GM19328 (cell line): ENCODE results near the gene NDUFAB1.
A peak's percentile ranks its signal among the peaks of the same experiment; 100 is the strongest.
"Not testable (repeated sequence)": the region's sequence is repeated elsewhere in the genome, so short reads cannot be mapped to it uniquely, and the experiment has no call there.

ENCODE experiments used
- ATAC-seq: cut with Tn5 transposase; IDR thresholded peaks from one replicate; pipeline ENCODE4 v1.9.1; 2021; ENCODE audit warnings: mild to moderate bottlenecking, moderate library complexity; ENCODE audit not compliant: unreplicated experiment

NDUFAB1 gene

DNA sequence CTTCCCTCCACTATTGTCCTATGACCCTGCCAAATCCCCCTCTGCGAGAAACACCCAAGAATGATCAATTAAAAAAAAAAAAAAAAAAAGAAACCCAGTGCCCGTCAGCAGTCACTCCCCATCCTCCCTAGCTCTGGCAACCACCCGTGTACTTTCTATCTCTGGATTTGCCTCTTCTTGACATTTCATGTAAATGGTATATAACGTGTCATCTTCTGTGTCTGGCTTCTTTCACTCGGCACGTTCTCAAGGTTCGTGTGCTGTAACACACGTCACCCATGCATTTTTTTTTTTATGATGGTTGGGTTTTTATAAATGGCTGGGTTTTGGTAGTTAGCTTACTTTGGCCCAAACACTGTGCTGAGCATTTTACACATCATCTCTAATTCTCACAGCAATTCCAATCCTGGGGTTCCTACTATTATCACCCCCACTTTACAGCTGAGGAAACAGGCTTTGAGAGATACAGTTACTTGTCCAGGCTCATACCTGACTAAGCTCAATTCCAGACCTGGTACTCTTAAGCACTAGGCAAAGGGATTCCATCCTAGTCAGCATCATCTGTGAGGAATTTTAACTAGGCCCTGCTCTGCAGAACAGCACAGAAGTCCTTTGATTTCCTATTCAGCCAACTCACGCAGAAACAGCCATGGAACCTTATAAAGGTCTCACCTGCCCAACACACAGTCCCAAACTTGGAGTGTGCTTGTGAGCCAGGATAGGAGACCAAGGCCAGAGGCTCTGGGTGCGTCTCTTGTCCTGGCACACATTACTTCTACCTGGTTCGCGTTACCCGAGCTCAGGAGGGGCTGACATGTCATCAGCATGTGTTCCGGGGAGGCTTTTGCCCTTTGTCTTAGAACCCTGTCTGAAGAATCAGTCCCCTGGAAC lies 11.7 kb downstream of the NDUFAB1 start:
- no peak for ATAC-seq

DNA sequence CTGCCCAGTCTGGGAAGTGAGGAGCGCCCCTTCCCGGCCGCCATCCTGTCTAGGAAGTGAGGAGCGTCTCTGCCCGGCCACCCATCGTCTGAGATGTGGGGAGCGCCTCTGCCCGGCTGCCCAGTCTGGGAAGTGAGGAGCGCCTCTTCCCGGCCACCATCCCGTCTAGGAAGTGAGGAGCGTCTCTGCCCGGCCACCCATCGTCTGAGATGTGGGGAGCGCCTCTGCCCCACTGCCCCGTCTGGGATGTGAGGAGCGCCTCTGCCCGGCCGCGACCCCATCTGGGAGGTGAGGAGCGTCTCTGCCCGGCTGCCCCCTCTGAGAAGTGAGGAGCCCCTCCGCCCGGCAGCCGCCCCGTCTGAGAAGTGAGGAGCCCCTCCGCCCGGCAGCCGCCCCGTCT lies 12.8 kb downstream of the NDUFAB1 start:
- not testable (repeated sequence) for ATAC-seq

DNA sequence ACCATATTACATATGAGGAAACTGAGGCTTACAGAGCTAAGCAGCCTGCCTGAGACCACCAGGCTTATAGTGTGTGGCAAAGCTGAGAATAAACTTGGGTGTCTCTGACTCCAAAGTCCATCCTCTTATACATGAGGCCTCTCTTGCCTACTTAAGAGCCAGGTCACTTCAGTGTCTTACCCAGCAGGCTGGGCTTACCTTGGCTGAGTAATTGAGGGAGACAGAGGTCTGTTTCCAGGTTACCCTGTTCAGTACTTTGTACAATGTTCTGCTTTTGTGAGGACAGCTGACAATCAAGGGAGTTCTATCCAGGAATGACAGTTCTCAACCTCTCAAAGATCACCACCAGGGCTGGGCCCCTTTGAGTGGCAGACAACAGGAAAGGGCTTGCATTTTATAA lies 14.4 kb downstream of the NDUFAB1 start:
- ATAC-seq, result no peak

DNA sequence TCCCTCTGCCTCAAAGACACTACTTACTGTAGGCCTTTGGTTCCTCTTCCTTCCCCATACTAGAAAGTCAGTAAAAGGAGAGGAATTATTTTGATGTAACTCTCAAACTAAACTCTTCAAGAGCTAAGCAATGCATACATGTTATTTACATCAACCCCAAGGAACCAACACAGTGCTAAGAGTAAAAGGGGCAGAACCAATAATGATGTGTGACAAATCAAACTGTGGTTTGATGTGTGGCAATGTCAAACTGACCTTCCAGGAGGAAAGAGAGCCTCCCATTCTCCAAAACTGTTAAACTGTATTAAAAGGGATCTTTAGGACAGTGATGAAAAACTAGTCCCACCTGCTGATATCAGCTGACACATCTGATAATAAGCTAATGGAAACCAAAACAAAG lies 15.7 kb downstream of the NDUFAB1 start:
- ATAC-seq, result no peak

DNA sequence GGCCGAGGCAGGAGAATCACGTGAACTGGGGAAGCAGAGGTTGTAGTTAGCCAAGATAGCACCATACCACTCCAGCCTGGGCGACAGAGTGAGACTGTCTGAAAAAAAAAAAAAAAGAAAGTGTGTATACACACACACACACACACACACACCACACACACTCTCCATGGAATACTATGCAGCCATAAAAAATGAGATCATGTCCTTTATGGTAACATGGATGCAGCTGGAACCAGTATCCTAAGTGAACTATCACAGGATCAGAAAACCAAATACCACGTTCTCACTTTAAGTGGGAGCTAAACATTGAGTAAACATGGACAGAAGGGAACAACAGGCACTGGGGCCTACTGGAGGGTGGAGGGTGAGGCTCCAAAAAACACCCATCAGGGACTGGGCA lies 16.7 kb downstream of the NDUFAB1 start:
- ATAC-seq, result no peak

DNA sequence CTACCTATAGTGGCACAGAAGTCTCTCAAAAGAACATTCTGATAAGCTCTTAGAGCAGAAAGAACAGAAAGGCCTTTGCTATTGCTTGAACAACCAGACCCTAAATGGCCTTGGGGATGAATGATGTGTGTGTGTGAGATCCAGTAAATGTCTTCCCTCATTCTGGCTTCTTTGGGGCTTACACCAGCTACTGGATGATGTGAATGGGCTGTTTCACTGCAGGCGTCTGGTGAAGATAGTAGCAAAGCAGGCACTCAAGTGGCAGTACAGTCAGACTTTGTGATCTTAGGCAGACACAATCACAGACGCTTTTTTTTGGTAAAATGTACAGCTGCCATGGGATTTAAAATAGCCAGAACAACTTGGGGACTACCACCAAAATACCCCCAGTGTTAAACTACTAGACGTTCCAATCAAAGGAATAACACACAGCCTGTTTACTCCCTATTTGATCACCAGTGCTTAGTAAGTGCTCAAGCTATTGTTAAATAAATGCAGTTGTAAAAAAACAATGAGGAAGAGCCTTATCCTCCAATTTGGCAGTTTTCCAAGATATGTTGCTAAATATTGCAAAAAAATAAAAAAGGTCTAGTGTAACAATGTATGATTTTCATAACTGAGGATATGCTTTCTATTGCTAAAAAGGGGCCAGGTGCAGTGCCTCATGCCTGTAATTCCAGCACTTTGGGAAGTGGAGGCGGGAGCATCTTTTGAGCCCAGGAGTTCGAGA lies 17.9 kb downstream of the NDUFAB1 start:
- no peak for ATAC-seq

DNA sequence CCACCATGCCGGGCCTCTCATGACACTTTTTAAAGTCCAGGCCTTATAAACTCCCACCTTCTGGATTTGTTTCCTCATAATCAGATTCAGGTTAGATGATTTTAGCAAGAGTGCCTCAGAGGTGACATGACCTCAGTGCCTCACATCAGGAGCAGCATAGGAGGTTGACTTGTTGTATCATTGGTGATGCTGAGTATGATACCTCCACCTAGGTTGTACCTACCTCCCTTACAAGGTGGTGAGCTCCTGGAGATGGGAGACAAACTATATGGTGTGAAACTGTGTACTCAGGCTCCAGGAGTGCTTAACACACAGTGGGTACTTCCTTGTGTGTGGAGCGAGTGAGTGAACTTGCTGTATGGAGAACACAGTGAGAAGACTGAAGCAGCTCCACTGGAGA lies 18.6 kb downstream of the NDUFAB1 start:
- no peak for ATAC-seq

- no peak for ATAC-seq
These were observed 20.3 kb downstream of the NDUFAB1 start for GRCh38 chr16:23575834-23576233.

- ATAC-seq, result no peak
These were observed 22.3 kb downstream of the NDUFAB1 start for GRCh38 chr16:23573817-23574216.

DNA sequence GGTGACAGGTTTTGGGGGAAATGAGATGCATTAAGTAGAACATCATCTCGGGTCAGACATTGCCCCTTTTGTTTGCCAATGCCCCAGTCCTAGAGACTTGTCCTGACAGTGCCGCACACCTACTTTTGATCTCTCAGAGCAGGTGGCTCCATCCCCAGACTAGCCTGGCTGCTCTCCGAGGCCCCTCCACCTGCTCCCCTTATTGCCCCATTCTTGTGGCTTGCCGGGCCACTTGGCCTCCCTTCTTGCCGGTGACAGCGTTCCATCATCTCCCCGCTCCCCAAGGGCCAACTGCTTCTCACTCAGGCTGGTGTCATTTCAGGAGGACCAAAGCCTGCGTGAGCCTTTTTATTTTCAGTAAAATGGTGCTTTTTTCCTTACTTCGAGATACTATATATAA lies 23.7 kb downstream of the NDUFAB1 start:
- ATAC-seq, result no peak

- no peak for ATAC-seq
These were observed 24.2 kb downstream of the NDUFAB1 start for GRCh38 chr16:23571895-23572294.

DNA sequence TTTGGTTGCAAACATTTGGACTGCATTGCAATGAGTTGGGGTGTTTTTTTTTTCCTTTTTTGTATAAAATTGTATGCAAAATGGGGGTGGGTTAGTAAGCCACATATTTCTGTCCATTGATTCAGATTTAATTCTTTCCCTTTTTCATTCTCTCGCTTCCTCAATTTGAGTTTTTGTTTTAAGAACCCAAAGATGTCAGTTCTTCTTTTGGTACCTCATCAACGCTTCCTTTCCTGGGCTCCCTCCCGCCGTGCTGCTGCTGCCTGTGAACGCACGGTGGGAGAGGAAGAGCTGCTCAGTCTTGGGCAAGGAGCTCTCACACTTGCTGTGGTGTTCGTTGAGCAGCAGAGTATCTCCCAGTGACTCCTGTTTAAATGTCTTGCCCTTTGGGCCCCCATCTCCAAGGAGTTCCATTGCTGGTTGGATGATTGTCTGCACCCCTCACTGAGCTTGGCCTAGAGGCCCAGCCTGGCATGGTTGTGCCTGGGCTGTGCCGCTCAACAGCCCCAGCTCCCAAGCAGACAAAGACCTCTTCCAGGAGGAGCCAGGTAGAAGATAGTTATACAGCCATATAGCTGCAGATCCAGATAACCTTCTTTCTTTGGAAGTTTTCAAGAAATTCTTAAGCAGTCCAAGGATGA lies 25.0 kb downstream of the NDUFAB1 start:
- ATAC-seq, result no peak

GRCh38 chr16:23567602-23568001 lies 28.5 kb downstream of the NDUFAB1 start:
- ATAC-seq, result no peak

GRCh38 chr16:23566724-23567123 lies 29.4 kb downstream of the NDUFAB1 start:
- ATAC-seq, result no peak

DNA sequence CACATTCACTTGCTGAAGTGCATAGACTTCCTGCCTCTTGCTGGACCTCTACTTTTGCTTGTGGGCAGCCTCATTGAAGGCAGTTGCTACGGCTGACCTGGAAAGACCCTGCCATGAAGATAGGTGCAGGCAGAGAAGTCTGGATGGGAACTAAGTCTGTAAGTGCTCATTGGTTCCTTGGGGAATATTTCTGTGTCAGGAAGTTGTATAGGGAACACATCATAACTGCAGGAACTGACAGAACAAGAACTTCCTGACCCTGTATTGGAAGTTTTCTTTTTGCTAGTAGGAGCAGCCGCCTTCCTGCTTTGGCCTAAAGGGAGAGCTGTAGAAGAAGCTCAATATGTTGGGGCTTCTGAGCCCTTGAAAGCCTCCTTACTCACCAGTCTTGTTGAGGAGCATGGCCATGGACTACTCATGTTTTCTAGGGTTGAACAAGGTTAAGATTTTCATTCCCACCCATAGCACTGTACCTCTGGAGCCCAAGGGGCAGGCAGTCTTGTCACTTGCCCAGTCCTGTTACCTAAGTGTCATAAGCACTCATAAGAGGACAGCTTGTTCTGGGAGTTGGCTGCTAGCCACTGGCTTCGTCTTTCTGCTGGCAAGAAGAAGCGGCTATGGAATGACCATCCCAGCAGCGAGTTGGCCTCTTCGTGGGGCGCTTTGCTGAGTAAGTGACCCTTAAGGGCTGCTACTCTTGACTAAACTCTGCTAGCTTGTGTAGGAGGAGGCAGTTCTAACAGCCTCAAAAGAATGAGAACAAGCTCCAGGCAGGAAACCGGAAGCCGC lies 31.3 kb downstream of the NDUFAB1 start:
- ATAC-seq, result no peak

DNA sequence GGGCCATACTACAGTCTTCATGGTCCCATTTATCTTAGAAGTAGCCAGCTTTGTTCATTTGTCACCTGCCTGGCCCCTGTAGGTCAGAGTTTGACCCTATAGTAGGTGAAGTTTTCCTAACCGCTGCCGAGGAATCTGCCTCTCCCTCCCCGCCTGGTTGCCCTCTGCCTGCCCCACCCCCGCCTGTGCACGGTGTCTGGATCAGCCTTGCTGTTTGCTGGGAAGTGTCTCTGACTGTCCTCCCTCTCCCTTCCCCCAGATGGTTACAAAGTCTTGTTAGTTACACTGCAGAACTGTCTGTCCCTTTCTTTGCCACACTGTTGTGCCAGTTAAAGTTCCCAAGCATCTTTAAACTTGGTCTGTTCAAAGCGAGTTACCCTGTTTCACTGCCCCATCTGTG lies 32.9 kb downstream of the NDUFAB1 start:
- ATAC-seq, result no peak

- no peak for ATAC-seq
These were observed 33.6 kb downstream of the NDUFAB1 start for GRCh38 chr16:23562505-23562904.

DNA sequence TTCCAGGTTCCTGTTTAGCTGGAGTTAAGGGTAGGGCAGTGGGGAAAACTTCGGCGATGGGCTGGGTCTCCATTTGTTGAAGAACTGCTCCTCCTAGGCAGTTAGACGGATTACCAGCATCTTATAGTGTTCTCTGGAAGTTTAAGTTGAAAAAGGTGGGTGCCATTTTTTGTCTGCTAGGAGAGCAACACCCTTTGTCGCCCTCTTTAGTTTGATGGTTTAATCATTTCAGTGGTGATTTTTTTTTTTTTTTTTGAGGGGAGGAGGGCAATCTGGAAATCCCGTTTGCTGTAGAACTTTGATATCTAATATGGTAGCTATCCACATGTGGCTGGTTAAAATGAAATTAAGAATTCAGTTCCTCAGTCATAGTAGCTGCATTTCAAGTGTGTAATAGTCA lies 34.5 kb downstream of the NDUFAB1 start:
- ATAC-seq, result no peak

DNA sequence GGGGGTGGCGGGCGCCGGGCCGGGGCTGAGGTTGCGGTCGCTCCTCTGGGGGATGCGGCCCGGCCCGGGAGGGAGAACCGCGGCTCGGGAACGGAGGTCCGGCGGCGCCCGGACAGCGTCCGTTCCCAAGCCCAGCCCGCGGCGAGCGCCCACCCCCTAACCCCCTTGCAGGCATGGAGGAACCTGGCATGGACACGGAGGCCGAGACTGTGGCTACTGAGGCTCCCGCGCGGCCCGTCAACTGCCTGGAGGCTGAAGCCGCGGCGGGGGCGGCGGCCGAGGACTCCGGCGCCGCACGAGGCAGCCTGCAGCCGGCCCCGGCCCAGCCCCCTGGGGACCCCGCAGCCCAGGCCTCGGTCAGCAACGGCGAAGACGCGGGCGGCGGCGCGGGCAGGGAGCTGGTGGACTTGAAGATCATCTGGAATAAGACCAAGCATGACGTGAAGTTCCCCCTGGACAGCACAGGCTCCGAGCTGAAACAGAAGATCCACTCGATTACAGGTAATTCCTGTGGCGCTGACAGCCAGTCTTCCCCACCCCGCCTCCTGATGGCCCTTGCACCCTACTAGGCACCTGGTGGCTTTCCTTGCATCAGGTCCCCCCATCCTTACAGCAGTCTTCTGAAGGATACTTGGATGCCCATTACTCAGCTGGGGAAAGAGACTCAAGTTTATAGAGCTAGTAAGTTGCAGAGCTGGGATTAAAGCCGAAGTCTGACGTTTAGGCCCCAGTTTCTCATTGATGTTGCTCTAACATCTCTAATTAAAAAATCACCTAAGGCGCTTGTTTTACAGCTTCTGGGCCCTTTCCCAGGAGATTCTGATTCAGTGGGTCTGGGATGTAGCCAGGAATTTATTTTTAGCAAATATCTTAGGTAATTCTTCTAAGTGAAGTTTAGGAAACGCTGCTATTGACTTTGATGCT lies 38.1 kb downstream of the NDUFAB1 start:
- ATAC-seq, result peak; percentile 1
